Kasumi-1 (cell line): ENCODE data around the gene ARPC3.
"Not testable (repeated sequence)": the region's sequence is repeated elsewhere in the genome, so short reads cannot be mapped to it uniquely, and the experiment has no call there.

Experiments used
- DNase-seq, 2 experiments: peaks; one replicate each; lab custom pipeline; 2025; lab: John Stamatoyannopoulos, UW

Gene ARPC3

GRCh38 chr12:110417113-110417512 is 33.0 kb downstream of the ARPC3 start:
- DNase-seq, result peak; percentile 32 to 67

GRCh38 chr12:110410086-110410485 is 40.1 kb downstream of the ARPC3 start:
- DNase-seq, result not testable (repeated sequence)

GRCh38 chr12:110405126-110405662 is 44.9 kb downstream of the ARPC3 start:
- not testable (repeated sequence) for DNase-seq

GRCh38 chr12:110403976-110404682 is 46.0 kb downstream of the ARPC3 start:
- DNase-seq, result peak; percentile 46 to 64

GRCh38 chr12:110403146-110403975 is 46.8 kb downstream of the ARPC3 start, which contains the start of gene ANAPC7:
ANAPC7 (minus strand) TSS chr12:110403708; CDS start chr12:110403627, 81 bp downstream.
- DNase-seq, result peak; percentile 86
